ENCODE data around the gene PNPT1. TPM values are rescaled to one million over a fixed set of nuclear protein-coding genes. Genes with fewer than 3 reads are reported as not detected.
"Not testable (repeated sequence)": the region's sequence is repeated elsewhere in the genome, so short reads cannot be mapped to it uniquely, and the experiment has no call there.

PNPT1 gene
- total RNA-seq, 1 experiment from 2014 or later = 91.6 TPM

- DNase-seq (ENCODE audit: low read depth in 1 of 2, low spot score in 2 of 2) = no peak
- no peak overlapping the region for H3K4me3 ChIP-seq
- H3K27me3 ChIP-seq (replicated peaks) = no peaks in the 10 kb centered on the region
- H3K9me3 ChIP-seq (replicated peaks) = no peaks in the 10 kb centered on the region
- H3K27ac ChIP-seq = no peak overlapping the region
- no peaks in the 10 kb centered on the region for H3K4me1 ChIP-seq (replicated peaks)
- peaks cover 58% of the 10 kb centered on the region for H3K36me3 ChIP-seq
Measured at GRCh38 chr2:55598056-55598795, 95.4 kb downstream of the PNPT1 start.

GRCh38 chr2:55596795-55597194 lies 96.8 kb downstream of the PNPT1 start:
- H3K9me3 ChIP-seq (replicated peaks); H3K4me3 ChIP-seq; H3K27me3 ChIP-seq (replicated peaks); DNase-seq (ENCODE audit: low read depth in 1 of 2, low spot score in 2 of 2); H3K4me1 ChIP-seq (replicated peaks); H3K27ac ChIP-seq: not testable (repeated sequence)
- peaks cover 43% of the 10 kb centered on the region for H3K36me3 ChIP-seq

GRCh38 chr2:55595536-55595935 lies 98.1 kb downstream of the PNPT1 start:
- Histone ChIP-seq H3K27me3 (replicated peaks) (no peaks in the 10 kb centered on the region), H3K9me3 (replicated peaks) (no peaks in the 10 kb centered on the region)
- no peak for DNase-seq (ENCODE audit: low read depth in 1 of 2, low spot score in 2 of 2)

GRCh38 chr2:55592130-55592529 lies 101.5 kb downstream of the PNPT1 start:
- DNase-seq (ENCODE audit: low read depth in 1 of 2, low spot score in 2 of 2) = no peak
- H3K4me1 ChIP-seq (replicated peaks) = no peaks in the 10 kb centered on the region
- H3K27ac ChIP-seq = no peak overlapping the region
- H3K9me3 ChIP-seq (replicated peaks) = no peaks in the 10 kb centered on the region
- H3K27me3 ChIP-seq (replicated peaks) = no peaks in the 10 kb centered on the region
- no peak overlapping the region for H3K4me3 ChIP-seq
- peaks cover 29% of the 10 kb centered on the region for H3K36me3 ChIP-seq

More at GRCh38 chr2:55595536-55595935, 98.1 kb downstream of the PNPT1 start:
- H3K27ac ChIP-seq = no peak overlapping the region
- H3K4me3 ChIP-seq = no peak overlapping the region
- no peaks in the 10 kb centered on the region for H3K4me1 ChIP-seq (replicated peaks)
- peaks cover 39% of the 10 kb centered on the region for H3K36me3 ChIP-seq

GRCh38 chr2:55590810-55591440 lies 102.7 kb downstream of the PNPT1 start:
- Histone ChIP-seq H3K4me1 (replicated peaks) (peaks cover 7% of the 10 kb centered on the region), H3K27ac (no peak overlapping the region), H3K27me3 (replicated peaks) (no peaks in the 10 kb centered on the region), H3K36me3 (peaks cover 25% of the 10 kb centered on the region), H3K9me3 (replicated peaks) (no peaks in the 10 kb centered on the region), H3K4me3 (no peak overlapping the region)
- peak in 1 of 2 experiments; percentile 50 for DNase-seq (ENCODE audit: low read depth in 1 of 2, low spot score in 2 of 2)

GRCh38 chr2:55585451-55586080 lies 108.1 kb downstream of the PNPT1 start:
- no peaks in the 10 kb centered on the region for H3K27me3 ChIP-seq (replicated peaks)
- H3K36me3 ChIP-seq = peaks cover 44% of the 10 kb centered on the region
- no peaks in the 10 kb centered on the region for H3K9me3 ChIP-seq (replicated peaks)
- peak overlapping the region; percentile 87 for H3K27ac ChIP-seq
- peak in 1 of 2 experiments; percentile 44 for DNase-seq (ENCODE audit: low read depth in 1 of 2, low spot score in 2 of 2)
- H3K4me3 ChIP-seq = no peak overlapping the region
- H3K4me1 ChIP-seq (replicated peaks) = peaks cover 12% of the 10 kb centered on the region

Other genes with a start within 250 kb of the PNPT1 start
- 13.9 and 16.3 TPM in 2 replicates for gene CFAP36, start 174.1 kb downstream of the PNPT1 start, total RNA-seq (2014; rRNA removed; shearing (Covaris generic))
- gene PPP4R3B, start 76.2 kb downstream of the PNPT1 start, total RNA-seq (2014; rRNA removed; shearing (Covaris generic)) = 34.4 and 51.4 TPM in 2 replicates
- 283 and 287 TPM in 2 replicates for gene EFEMP1, start 229.9 kb upstream of the PNPT1 start, total RNA-seq (2014; rRNA removed; shearing (Covaris generic))

All from SJSA1 (cell line).